T-helper 22 cell (primary cell): ENCODE data around the gene LPIN2.

Experiments used
- DNase-seq: peaks from one replicate; pipeline ENCODE4 v3.0.0-alpha.2; 2020; ENCODE audit warnings: low read depth

The LPIN2 gene

DNA sequence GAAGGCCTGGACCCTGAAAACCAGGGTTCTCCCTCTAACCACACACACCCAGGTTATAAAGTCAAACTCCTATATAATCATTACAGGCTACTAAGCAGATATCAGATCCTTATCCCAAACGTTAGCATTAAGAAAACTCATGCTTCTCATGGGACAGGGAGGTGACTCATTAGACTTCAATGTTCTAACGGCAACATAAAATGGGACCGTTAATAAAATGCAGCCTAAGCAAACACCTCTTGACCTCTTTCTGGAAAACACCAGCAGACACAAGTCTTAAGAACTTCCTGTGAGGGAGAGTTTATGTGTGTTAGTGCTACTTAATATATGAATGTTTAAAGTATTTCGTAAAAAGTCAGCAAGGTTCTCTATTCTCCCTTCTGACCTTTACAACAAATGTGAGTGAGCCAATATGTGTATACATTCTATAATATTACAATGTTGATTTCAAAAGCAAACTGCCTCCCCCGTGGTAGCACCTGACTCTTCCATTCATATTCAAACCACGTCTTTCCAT lies 31.7 kb downstream of the LPIN2 start:
- DNase-seq = no peak

DNA sequence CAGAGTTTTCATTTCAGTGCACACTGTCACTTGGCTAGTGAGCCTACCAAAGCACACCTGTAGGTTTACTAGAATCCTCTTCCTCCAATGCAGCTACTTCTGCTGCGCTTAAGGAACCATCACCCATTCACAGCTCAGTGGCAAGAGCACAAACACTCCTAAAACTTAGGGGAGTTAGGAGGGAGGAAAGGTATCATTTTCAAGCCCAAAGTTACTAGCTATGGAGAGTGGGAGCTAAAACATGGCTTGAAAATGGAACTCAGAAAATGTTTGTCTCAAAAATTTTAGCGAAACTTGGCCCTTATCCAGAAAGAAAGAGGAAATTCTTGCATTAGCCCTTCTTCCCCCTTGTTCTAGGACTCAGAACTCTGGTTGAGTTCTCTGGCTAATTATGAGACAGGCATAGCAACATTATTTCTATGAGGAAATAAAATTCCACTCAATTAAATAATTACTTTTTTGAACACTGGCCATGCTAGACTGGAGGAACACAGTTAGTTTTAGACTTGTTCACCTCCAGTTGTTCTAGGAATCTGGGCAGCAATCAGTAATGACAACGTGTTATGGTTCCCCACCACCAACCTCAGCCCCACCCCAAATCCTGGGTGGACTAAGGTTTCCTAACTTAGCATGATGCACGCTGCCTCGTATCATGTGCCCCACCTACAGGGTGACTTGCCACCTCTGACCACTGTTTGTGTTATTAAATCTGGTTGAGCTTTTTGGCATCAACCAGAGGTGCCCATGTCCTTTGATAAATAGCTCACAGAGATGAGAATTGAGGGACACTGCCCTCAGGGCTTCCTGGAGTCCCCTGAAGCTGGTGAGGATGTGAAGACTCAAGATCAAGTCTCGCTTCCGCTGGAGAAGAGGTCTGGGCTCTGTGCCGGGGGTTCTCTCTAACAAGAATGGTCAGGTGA lies 32.8 kb downstream of the LPIN2 start:
- DNase-seq = no peak

DNA sequence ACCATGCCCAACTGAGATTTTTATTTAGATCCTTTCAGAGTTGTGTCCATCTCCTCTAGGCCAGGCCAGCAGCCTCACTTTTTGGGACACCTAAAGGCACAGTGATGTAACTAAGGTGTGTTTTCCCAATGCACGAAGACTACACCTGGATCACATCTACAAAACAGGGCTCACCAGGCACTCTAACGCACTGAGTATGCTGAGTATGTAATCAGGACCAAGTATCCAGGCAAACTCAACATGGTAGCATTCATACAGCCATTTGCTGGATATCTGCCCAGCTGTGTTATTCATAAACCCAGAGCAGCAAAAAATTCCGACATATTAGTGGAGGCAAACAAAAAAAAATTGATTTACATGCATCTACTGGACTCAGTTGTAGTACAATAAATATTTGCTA lies 33.8 kb downstream of the LPIN2 start:
- DNase-seq = no peak

DNA sequence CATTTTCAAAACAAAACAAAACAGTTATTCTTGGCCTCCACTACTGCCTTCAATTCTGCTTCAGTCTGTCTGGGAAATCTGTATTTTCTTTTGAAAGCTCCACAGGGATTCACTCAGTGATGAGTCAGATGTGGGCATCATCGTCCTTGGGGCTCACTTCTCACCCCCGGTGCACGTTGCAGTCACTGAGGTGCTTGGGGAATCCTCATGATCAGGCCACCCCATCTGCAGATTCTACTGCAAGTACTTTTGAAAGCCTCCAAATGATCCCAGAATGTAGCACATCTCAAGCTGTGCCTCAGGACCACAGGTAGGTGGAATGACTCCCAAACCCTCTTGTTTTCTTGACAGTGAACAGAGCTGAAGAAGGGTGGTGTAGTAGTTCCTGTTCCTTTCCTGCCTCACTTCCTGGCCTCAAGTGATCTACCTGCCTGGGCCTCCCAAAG lies 34.3 kb downstream of the LPIN2 start:
- DNase-seq = peak; percentile 33

DNA sequence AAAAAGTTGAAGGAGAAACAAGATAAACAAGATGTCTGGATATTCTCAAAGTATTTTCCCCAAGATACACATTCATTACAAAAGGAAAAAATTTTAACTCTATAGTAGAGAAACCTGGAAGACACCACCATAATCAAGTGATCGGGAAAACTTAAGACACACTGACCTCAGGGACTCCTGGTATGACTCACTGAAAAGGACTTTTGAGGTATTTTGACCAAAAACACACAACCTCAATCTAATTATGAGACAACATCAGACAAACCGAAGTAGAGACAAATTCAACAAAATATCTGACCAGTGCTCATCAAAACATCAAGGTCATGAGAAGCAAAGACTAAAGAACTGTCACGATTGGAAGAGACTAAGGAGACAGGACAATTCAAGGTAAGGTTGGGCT lies 34.7 kb downstream of the LPIN2 start:
- DNase-seq = no peak

DNA sequence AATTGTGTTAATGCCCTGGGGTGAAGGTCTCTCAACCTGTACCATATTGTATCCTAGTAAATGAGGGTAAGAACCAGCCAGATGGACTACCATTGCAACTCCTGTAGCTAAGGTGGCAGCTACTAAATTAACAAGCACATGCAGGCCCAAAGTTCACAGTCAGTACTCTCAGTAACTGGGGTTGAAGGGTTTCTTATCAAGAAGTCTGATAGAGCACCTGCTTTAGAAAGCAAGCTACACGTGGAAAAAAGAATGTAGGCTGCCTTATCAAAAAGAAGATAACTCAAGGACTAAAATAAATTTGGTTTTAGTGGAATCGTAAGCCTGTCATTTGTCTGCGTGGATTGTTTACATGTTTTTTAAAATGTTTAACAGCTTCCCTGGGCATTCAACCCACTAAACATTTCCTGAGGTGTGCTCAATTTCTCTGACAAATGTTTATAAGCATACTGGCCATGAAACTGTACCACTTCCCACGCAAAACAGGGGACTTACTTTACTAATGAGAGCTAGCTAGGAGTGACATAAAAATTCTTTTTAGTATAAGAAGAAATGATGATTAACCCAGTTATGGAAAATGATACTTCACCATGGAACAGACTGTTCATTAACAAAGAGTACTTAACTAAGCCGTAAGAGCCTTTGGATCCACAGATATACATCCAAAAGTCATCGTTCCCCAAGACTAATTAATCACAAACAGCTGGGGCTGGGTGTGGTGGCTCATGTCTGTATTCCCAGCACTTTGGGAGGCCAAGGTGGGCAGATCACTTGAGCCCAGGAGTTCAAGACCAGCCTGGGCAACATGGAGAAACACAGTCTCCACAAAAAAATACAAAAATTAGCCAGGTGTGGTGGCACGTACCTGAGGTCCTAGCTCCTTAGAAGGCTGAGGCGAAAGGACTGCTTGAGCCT lies 36.5 kb downstream of the LPIN2 start:
- no peak for DNase-seq

DNA sequence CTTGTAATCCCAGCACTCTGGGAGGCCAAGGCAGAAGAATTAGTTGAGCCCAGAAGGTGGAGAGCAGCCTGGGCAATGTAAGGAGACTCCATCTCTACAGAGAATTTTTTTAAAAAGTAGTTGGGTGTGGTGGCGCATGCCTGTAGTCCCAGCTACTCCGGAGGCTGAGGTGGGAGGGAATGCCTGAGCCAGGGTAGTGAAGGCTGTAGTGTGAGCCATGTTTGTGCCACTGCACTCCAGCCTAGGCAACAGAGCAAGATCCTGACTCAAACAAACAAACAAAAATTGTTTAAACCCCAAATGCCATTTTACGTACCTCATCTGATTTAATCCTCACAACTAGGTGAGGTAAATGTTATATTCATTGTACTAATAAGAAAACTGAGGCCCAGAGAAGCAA lies 38.2 kb downstream of the LPIN2 start:
- no peak for DNase-seq

DNA sequence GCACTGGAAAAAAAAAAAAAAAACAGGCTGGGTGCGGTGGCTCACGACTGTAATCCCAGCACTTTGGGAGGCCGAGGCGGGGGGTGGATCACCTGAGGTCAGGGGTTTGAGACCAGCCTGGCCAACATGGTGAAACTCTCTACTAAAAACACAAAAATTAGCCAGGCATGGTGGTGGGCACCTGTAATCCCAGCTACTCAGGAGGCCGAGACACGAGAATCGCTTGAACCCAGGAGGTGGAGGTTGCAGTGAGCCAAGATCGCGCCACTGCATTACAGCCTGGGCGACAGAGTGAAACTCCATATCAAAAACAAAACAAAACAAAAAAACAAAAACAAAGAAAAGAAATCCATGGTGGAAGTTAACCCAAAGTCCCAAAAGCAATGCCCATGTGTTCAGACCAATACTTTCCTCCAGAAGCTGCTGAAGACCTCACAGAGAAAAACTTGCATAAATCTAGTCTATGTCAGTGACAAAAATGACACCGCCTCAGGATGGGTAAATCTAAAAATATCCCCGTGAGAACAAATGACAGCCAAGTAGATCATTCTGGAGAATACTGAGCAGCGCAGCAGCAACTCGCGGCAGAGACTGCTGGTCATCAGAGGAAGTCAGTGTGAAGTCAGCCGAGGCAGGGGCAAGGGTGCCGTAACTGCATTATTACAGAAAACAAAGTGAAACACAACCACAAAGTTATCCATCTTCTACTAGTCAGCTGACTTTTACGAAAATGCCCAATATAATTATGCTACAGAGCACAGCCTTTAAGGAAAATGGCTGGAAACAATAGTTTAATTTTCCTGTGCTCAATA lies 41.0 kb downstream of the LPIN2 start:
- DNase-seq = peak; percentile 60

DNA sequence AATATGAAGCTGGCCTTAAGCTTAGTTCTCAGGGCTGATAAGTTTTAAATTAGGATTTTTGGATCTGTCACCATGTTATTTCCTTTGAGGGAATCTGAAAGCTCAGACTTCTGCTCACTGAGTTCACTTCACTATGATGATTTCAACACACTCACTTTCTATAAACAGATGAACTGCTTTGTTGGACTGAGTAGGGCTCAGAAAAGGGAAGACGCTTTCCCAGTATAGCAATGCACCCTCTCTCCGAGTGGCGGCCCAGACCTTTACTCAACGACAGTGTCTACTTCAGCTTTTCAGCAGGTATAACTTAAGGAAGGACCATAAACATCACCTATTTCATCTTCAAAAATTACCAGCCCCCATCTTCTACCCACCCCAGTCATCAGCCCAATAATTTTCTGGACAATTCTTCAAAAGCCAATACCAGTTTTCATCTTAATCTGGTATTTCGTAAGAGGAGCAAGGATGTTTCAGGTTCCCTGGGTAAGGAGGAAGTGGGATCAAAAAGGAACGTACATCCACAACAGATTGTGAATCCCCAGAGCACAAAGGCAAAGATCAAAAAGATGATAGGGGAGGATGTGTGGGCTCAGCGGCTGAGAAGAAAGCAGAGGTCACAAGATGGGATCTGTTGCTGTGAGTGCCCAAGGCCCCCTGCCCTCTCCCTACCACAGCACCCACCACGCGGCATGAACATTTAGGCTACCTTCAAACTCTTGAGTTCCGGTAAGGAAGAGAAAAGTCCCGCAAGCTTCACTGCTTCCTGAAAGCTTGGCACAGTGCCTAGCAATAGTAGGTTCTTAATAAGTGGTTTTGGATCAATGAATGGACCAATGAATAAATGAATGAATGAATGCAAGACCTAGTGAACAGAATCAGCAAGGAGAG lies 41.9 kb downstream of the LPIN2 start:
- peak; percentile 59 for DNase-seq

DNA sequence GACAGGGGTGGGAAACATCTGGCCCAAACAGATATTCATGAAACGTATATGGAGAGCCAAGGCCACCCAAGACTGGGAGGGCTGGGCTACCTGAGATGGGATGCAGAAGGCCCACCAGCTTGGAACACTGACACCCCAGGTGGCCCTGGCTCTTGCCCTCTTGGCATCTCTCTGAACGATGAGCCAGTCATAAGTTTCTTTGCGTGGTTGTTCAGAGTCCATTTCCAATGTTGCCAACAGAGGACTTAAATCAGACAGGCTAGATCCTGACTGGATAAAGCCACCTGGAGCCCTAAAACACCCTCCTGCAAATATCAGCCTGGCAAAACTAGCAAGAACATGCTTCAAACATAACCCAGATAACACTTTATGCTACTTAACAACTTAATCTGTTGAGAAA lies 42.6 kb downstream of the LPIN2 start:
- no peak for DNase-seq

DNA sequence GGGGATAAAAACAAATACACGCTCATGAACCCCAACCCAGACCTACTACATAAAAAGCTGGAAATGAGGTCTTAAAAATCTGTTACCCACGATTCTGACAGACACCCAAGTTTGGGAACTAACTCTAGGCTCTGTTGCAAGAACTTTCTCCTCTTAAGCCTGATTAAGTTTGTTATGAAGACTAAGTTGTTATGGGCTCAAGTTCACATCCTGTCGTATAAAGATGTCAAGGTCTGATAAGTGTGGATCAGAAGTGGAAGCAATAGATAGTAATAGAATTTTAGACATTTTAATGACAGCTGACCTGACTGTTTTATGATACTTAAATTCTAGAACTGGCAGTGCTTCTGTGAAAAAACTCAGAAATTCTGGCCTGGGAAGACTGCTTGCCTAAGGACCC lies 43.2 kb downstream of the LPIN2 start:
- no peak for DNase-seq

DNA sequence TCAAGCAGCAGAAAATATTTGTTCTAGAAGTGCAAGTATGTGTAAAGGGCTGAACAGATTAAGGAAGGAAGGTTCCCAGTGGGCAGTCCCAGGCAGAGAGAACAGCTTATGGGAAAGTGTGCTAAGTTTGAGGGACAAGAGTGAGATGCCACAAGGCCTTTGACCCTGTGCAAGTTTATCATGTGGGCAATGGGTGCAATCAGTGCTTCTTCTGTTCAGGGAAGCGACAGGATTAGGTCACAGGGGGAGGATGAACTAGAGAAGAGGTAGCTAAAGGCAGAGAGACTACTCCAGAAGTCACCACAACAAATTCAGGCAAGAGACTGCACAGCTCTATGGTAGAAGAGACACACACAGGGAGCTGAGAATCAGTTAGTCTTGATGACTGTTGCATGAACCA lies 44.3 kb downstream of the LPIN2 start:
- no peak for DNase-seq

DNA sequence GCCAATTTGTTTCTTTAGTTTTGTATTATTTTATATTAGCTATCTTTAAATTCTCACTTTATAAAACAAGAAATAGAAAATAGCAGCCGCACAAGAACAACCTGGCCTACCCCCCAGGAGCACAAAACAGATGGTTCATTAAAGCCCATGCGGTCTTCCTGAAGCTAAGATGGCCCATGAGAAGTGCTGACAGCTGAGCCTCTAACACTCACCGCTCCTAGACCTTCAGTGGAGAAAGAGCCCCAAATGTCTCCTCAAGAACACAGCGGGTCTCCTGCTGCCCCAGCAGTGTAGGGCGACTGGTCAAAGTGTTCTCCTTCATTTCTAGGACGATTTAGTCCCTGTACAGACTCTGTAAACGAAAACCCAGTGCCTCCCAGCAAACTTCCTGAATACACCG lies 45.1 kb downstream of the LPIN2 start:
- DNase-seq = no peak

DNA sequence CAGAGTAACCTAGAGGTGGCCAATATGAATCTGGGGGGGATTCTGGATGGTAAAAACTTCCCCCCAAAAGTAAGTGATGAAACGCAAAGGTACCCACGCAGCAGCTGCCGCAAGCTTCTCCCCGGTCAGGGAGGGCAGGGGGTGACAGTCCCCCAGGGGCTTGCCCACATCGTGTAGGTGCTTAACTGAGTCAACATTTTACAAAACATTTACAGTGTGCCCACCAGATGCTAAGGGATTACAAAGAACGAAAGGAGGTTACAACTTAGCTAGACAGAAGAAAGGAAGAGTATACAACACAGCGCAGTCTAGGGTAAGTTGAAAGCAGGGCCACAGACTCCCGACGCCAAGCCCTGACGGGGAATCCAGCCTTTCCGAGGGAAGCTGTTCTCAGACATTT lies 45.6 kb downstream of the LPIN2 start:
- DNase-seq = no peak

DNA sequence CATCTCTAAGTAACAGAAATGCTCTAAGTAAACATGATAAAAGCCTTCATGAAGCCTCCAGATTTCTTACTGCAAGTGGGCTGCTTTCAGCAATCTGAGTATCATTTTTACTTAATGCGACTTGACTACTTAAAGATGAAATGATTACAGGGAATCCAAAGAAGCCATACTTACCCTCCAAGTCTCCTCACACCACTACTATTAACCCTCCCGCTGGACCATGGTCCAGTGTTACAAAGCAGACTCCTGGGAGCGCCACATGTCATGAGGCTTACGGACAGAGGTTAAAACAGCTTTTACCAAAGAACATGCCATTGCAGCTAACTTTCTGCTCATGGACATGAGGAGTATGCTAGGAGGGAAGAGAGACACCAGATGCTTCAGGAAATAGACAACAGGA lies 46.4 kb downstream of the LPIN2 start:
- no peak for DNase-seq

DNA sequence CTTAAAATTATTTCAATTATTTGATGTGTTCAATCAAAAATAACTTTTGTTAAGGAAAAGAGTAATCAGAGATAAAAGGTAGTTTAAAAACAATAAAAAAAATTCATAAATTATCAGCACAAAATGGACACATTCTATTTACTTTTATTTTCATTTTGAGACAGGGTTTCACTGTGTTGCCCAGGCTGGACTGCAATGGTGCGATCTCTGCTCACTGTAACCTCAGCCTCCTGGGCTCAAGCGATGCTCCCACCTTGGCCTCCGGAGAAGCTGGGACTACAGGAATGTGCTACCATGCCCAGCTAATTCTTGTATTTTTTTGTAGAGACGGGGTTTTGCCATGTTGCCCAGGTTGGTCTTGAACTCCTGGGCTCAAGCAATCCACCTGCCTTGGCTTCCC lies 47.1 kb downstream of the LPIN2 start:
- no peak for DNase-seq

DNA sequence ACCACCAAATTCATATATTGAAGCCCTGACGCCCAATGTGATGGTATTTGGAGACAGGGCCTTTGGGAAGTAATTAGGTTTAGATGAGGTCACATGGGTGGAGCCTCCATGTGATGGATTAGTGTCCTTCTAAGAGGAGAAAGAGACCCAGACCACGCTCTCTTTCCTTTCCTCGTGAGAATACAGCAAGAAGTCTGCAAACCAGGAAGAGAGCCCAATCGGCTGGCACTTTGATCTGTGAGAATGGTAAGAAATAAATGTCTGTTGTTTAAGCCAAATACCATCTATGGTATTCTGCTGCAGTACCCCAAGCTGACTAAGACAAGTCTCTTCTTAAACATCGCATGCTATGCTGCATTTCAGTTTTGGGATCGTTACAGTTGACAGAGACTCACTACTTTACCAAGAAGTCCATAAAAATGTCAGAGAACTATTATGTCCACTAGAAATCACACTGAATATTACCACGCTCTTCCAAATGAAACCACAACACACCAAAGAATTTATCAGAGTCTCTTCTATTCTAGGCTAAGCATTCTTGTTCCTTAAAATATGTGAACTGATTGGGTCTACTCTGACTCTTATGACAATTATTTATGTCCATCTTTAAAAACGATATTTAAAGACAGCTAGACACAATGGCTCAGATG lies 48.5 kb downstream of the LPIN2 start:
- DNase-seq = no peak
